Stomach (tissue), 4 donors: ENCODE measurements around the gene COBL.

Experiments
- CTCF ChIP-seq, 7 experiments: fragments of 450-650 bp in 4 of 7; fragments of 200-600 bp in 3 of 7; sonication (generic) in 3 of 7; IDR thresholded peaks; one replicate each; pipeline ENCODE4 v1.5.1; 2016 to 2019; ENCODE audit warnings: antibody characterized with exemption in 7 of 7, control low read depth in 2 of 7, mild to moderate bottlenecking in 1 of 7
- EP300 ChIP-seq: sonication (generic); formaldehyde crosslinking; IDR thresholded peaks from one replicate; pipeline ENCODE4 v1.6.1; 2017; ENCODE audit warnings: antibody characterized with exemption
- POLR2A ChIP-seq, 4 donors: fragments of 450-650 bp; IDR thresholded peaks; one replicate each; pipeline ENCODE4 v1.6.1; 2016; ENCODE audit warnings: antibody characterized with exemption in 4 of 4, control low read depth in 2 of 4, mild to moderate bottlenecking in 1 of 4, moderate library complexity in 1 of 4
- POLR2AphosphoS5 ChIP-seq, 3 donors: sonication (generic); formaldehyde crosslinking; IDR thresholded peaks; one replicate each; pipeline ENCODE4 v1.6.1; 2016; ENCODE audit warnings: antibody characterized with exemption in 3 of 3

- TF ChIP-seq CTCF (IDR thresholded peaks at IDR 0.05) (no peak), EP300 (no peak), POLR2A (IDR thresholded peaks at IDR 0.05) (no peak), POLR2AphosphoS5 (IDR thresholded peaks at IDR 0.05) (no peak)
Measured at GRCh38 chr7:51017576-51018535, 298.8 kb downstream of the COBL start.
